ENCODE results near the gene RSU1. TPM values are rescaled to one million over a fixed set of nuclear protein-coding genes. Genes with fewer than 3 reads are reported as not detected.

RSU1 gene
- total RNA-seq, 1 donor: 94.1 TPM

DNA sequence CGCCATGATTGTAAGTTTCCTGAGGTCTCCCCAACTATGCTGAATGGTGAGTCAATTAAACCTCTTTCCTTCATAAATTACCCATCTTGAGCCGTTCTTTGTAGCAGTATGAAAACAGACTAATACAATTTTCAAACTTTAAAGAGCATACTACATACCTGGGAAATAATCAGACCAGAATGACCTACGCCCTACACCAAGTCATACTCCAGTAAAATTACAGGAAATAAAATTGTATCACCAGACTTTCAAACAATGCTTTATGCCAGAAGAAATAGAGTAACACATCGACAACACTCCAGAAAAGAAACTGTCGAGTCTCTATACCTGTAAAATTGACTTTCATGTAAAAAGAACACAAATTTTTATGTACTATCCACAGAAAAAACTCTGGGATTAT, 18.7 kb downstream of the RSU1 start:
- TF ChIP-seq CTCF (IDR thresholded peaks at IDR 0.05; ENCODE audit: extremely low read depth, low read depth, low read length): no peak
- no peaks in the 10 kb centered on the region for H3K36me3 ChIP-seq (ENCODE audit: insufficient read depth, low read length)
- H3K9me3 ChIP-seq (ENCODE audit: low read depth, low read length): no peaks in the 10 kb centered on the region
- no peak overlapping the region for H2AFZ ChIP-seq (ENCODE audit: low read length)
- H3K4me2 ChIP-seq (ENCODE audit: insufficient read depth, low read length): no peak overlapping the region
- no peak for DNase-seq (ENCODE audit: insufficient read length, low spot score, missing footprints)
- no peaks in the 10 kb centered on the region for H3K27me3 ChIP-seq (ENCODE audit: insufficient read depth, low read length)
- H4K20me1 ChIP-seq (ENCODE audit: insufficient read depth, low read length): peaks cover 36% of the 10 kb centered on the region
- H3K4me1 ChIP-seq (ENCODE audit: insufficient read depth, low read length): no peaks in the 10 kb centered on the region
- H3K4me3 ChIP-seq (ENCODE audit: insufficient read depth, low read length): no peak overlapping the region
- H3K27ac ChIP-seq (ENCODE audit: low read depth, low read length): no peak overlapping the region
- peaks cover 91% of the 10 kb centered on the region for H3K79me2 ChIP-seq (ENCODE audit: insufficient read depth, low read length)

DNA sequence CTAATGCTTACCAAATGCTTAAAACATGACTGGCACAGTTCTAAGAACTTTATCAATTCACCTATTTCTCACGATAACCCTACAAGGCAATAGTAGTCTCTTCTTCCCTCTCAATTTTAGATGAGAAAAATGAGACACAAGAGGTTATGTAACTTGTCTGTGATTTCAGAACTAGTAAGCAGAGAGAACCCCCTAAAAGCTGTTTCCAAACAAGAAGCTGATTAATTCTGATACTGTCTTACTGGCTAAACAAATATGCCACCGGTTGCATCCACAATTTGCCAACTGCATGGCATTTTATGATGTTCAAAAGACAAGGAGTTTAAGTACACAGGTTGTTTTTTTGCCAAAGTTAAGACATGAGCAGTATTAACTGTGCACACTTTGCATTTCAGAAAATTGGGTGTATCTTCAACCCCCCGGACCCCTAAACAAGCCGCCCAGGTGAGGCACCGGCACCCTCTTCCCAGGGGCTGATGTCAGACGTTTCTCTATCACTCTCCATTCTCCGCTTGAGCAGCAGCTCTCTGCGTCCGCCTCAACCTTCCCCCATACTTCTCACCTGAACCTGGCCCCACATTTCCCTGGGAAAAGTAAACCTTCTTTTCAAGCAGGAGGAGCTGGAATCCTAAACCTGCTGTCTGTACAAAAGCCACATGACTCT, 21.7 kb downstream of the RSU1 start:
- H3K4me3 ChIP-seq (ENCODE audit: insufficient read depth, low read length): no peak overlapping the region
- H3K79me2 ChIP-seq (ENCODE audit: insufficient read depth, low read length): peaks cover 81% of the 10 kb centered on the region
- no peaks in the 10 kb centered on the region for H3K9me3 ChIP-seq (ENCODE audit: low read depth, low read length)
- no peak overlapping the region for H3K27ac ChIP-seq (ENCODE audit: low read depth, low read length)
- TF ChIP-seq CTCF (IDR thresholded peaks at IDR 0.05; ENCODE audit: extremely low read depth, low read depth, low read length): no peak
- H3K4me1 ChIP-seq (ENCODE audit: insufficient read depth, low read length): peaks cover 2% of the 10 kb centered on the region
- no peaks in the 10 kb centered on the region for H3K27me3 ChIP-seq (ENCODE audit: insufficient read depth, low read length)
- no peak for DNase-seq (ENCODE audit: insufficient read length, low spot score, missing footprints)
- no peaks in the 10 kb centered on the region for H3K36me3 ChIP-seq (ENCODE audit: insufficient read depth, low read length)
- no peak overlapping the region for H2AFZ ChIP-seq (ENCODE audit: low read length)
- peaks cover 46% of the 10 kb centered on the region for H4K20me1 ChIP-seq (ENCODE audit: insufficient read depth, low read length)
- no peak overlapping the region for H3K4me2 ChIP-seq (ENCODE audit: insufficient read depth, low read length)

- no peak for TF ChIP-seq CTCF (IDR thresholded peaks at IDR 0.05; ENCODE audit: extremely low read depth, low read depth, low read length)
- H4K20me1 ChIP-seq (ENCODE audit: insufficient read depth, low read length): peaks cover 48% of the 10 kb centered on the region
Observed at GRCh38 chr10:16794005-16794404, 23.2 kb downstream of the RSU1 start.

GRCh38 chr10:16792675-16793074, 24.5 kb downstream of the RSU1 start:
- Histone ChIP-seq H4K20me1 (ENCODE audit: insufficient read depth, low read length) (peaks cover 44% of the 10 kb centered on the region), H3K4me3 (ENCODE audit: insufficient read depth, low read length) (no peak overlapping the region), H3K27me3 (ENCODE audit: insufficient read depth, low read length) (no peaks in the 10 kb centered on the region), H3K36me3 (ENCODE audit: insufficient read depth, low read length) (no peaks in the 10 kb centered on the region), H3K27ac (ENCODE audit: low read depth, low read length) (no peak overlapping the region), H3K4me2 (ENCODE audit: insufficient read depth, low read length) (peak overlapping the region; percentile 1), H2AFZ (ENCODE audit: low read length) (no peak overlapping the region), H3K79me2 (ENCODE audit: insufficient read depth, low read length) (peaks cover 79% of the 10 kb centered on the region), H3K4me1 (ENCODE audit: insufficient read depth, low read length) (peaks cover 2% of the 10 kb centered on the region), H3K9me3 (ENCODE audit: low read depth, low read length) (no peaks in the 10 kb centered on the region)
- DNase-seq (ENCODE audit: insufficient read length, low spot score, missing footprints): peak; percentile 93
- no peak for TF ChIP-seq CTCF (IDR thresholded peaks at IDR 0.05; ENCODE audit: extremely low read depth, low read depth, low read length)

More at GRCh38 chr10:16794005-16794404, 23.2 kb downstream of the RSU1 start:
- Histone ChIP-seq H3K9me3 (ENCODE audit: low read depth, low read length) (no peaks in the 10 kb centered on the region), H3K4me3 (ENCODE audit: insufficient read depth, low read length) (no peak overlapping the region), H3K4me1 (ENCODE audit: insufficient read depth, low read length) (peaks cover 2% of the 10 kb centered on the region), H2AFZ (ENCODE audit: low read length) (no peak overlapping the region), H3K4me2 (ENCODE audit: insufficient read depth, low read length) (no peak overlapping the region), H3K36me3 (ENCODE audit: insufficient read depth, low read length) (no peaks in the 10 kb centered on the region), H3K79me2 (ENCODE audit: insufficient read depth, low read length) (peaks cover 78% of the 10 kb centered on the region), H3K27me3 (ENCODE audit: insufficient read depth, low read length) (no peaks in the 10 kb centered on the region), H3K27ac (ENCODE audit: low read depth, low read length) (no peak overlapping the region)
- no peak for DNase-seq (ENCODE audit: insufficient read length, low spot score, missing footprints)
